GM19043 (cell line): ENCODE data around the gene CDK14.

Experiments
- ATAC-seq: cut with Tn5 transposase; IDR thresholded peaks from one replicate; pipeline ENCODE4 v1.9.1; 2021; ENCODE audit warnings: low read depth; ENCODE audit not compliant: unreplicated experiment

CDK14 gene

DNA sequence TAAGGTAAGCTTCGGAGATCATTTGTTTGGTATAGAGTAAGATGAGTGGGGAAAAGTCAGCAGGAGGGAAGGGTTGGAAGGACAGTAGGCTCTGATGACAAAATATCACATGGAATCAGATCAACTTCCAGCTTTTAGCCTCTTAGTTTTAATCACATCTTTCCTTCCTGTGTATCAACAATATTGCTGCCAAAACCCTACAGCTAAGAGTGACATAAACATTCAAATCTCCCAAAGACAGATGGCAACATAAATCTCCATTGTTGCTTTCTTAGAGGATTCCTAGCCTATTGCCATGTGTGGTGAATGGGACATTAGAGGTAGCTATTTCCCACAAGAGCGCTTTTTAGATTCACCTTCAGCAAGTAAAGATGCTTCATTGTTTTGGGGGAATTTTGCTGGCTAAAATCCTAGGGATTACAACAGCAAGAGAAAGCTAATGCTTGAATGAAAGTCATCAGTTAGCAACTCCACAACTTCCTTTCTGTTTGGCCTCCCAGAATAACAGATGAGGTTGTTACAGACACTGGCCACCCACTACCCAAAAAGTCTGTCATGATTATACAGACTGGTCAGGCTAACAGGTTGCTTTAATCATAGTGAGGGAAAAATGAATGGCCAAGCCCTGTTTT lies 632.9 kb downstream of the CDK14 start:
- ATAC-seq, result no peak

DNA sequence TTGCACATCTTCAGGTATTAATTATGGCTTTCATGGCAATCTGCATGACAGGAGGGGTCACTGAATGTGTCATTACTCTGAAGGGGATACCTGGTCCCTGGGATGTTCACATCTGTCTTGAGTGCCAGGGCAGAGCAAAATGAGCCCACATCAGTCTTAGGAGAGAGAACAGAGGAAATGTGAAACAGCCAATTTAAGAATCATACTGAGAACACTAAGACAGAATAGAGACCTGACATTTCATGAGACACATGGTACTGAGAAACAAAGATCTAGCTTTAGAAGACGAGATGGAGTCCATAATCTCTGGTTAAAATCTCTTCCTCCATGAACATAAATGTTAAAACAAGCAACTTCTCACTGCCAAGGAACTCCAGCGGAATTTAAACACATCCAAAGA lies 634.0 kb downstream of the CDK14 start:
- no peak for ATAC-seq

DNA sequence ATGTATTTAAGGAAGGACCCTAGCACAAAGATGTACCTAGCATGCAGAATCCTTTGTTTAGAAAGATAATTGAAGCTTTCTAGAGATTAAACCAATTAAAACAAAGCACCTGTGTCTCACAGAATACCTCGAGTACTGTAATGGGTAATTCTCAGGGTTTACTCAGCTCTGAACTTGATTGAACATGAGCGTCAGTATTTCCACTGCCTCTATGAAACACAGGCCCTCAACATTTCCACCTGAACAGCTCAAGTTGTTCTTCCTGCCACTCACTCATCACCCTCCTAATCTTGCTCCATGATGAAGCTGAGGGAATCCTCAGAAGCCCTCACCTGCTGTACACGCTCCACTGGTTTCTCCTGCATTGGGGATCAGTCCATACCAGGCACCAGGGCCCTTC lies 634.4 kb downstream of the CDK14 start:
- ATAC-seq, result no peak

DNA sequence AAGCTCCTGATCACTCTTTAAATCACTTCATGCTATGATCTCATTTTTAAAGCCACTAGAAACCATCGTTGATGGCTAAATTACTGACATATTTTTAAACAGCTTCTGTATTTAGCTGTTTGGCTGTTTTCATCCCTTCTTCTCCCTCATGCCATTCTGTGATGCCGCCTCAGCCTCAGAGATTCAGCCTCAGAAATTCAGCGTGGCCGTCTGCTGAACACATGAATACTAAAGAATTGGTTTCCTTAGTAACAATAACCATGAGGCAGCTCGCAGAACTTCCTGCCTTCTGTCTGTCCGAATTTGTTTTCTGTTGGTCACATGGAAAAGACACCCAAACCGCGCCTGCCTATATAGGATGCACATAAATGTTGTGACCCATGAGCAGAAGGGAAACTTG lies 637.1 kb downstream of the CDK14 start:
- no peak for ATAC-seq

DNA sequence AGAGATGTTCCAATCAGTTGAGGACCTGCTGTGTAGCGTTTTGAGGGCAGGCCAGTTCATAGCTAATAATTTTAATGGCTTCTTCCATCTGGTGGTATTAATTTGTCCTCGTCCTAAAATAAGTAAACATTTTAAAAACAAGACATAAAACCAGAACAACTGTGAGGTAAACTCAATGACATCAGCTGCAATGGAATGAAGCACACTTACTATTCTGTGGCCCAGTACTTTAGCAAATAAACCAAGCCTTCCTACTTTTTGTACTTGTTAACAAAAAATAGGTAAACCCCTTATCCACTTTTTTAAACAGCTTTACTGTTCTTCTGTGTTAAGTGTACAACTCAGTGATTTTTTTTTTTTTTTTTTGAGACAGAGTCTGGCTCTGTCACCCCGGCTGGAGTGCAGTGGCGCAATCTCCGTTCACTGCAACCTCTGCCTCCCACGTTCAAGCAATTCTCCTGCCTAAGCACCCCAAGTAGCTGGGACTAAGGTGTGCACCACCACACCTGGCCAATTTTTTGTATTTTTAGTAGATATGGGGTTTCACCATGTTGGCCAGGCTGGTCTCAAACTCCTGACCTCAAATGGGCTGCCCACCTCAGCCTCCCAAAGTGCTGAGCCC lies 639.2 kb downstream of the CDK14 start:
- no peak for ATAC-seq

DNA sequence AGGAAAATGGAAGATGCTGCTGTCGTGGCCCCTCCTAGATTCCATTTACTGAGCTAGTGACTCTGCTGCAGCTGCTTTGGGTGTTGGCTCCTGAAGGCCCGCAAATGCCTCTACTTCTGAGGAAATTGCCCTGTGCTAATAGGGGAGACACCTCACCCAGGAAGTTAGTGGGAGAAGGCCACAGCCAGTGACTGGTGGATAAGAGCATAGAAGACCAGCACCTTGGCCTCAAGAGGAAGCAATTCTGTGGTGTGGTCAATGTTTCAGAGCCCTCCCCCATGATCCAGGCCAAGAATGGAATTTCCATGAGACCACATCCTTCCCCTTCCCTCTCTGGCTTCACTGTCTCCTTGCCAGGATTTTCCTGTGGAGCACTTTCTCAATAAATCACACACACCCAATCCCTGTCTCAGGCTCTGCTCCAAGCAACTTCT lies 643.1 kb downstream of the CDK14 start:
- no peak for ATAC-seq

DNA sequence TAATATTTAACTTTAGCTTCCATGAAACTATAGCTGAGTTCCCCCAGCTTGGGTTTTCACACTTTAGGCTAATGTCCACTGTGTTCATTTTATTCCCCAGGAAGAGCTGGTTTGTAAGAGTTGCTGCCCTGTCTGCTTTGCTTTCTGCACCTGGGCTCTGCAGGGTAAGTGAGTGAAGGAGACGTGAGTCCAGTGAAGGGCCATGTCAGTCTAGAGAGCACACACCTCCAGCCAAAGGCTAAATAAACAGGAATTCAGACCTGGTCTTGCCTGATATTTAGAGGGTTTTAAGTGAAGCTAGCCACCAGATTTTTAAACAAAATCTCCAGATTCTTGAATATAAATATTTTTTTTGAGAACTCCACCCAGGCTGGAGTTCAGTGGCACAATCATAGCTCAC lies 643.7 kb downstream of the CDK14 start:
- ATAC-seq, result no peak

DNA sequence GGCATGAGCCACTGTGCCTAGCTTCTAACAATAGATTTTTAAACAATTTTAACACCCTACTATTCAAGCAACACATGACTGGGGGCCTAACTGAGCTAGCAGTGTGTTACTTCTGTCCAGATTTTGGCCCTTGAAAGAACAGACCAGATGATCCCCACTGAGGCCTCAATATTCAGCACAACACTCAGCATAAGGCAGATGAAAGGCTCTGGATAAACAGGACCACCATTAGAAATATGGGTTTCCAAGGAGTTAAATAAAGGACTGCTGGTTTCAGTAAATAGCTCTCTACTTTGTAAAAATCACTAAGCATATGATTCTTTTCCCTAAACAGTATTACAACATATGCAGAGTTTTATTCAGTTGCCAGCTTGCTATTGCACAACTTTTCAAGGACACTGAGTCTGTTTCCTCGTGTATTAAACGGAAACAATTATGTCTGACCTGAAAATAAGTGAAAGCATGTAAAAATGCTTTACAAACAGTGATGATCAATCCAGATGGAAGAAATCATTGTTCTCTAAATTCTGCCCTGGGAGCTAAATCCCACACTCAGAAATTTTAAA lies 644.3 kb downstream of the CDK14 start:
- no peak for ATAC-seq

DNA sequence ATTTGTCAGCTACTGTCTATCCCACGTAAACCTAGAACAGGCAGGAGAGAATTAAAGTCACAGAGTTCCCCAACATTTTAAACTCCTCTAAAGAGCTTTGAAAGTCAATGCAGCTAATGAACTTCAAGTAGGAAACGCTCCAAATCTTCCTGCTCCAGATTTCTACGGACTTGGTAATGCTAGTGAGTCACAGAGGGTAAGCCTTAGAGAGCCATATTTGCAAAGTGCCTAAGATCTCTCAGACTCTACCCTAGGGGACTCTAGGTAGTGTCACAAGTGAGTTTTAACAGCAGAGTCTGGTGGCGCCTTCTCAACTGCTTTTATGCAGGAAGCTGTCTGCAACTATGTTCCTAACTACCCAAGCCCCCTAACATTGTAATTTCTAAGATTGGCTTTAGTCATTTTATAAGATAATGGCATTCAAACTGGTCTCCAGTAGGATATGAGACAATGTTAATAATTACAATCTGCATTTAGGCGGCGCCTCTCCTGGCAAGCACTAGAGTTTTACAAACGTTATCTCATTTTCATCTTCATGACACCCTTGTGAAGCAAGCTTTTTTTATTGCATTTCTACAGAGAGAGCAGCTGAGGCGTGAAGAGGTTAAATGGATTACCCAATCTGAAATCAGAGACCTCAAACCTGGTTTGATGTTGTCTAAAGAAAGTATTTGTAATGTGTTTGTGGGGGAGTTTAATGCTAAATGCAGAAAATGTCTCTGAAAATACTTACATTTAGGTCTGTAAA lies 646.1 kb downstream of the CDK14 start:
- no peak for ATAC-seq

DNA sequence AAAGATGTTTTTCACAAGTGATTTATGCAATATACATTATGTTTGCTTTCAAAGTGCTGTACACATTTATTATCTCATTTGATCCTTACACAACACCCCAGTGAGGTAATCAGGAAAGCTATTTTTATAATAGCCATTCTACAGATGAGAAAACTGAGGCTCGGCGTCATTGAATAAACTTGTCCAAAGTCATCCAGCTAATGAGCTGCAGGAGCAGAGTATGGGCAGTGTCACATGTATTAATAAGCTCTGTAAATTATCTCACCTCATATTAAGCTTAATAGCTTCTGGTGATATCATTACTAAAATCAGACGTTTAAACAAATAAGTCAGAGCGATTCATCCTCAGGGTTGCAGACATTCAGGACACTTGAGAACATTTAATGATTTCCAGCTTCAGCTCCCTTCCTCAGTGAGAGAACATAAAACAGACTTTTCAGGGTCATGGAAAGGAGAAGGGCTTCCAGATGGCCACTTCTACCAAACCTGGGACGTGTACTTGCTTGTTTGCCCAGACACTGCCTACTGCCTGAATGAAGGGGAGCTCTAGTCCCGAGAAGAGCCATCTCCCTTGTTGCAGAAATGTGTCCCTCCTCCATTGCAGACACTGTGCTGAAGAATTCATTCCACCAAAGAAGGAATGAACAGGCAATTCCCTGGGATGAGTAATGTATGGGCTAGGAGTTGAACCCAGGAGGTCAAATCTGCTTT lies 647.6 kb downstream of the CDK14 start:
- ATAC-seq, result no peak

DNA sequence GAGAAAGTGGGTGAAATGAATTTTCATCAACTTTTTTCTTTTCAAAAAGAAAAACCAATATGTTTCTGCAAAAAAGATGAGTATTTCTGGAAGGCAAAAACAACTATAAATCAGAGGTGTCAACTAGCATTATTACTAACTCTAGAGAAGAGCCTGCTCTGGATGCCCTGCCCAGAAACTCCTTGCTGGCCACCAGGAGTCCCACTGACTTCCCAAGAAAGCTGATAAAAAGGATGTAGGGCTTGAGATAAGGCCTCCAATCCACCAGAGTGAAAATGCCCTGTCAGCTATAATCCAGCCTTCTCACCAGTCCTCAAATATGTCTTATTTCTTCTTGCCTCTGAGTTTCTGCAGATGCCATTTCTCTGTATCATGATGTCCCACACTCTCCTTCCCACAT lies 651.4 kb downstream of the CDK14 start:
- ATAC-seq, result no peak

DNA sequence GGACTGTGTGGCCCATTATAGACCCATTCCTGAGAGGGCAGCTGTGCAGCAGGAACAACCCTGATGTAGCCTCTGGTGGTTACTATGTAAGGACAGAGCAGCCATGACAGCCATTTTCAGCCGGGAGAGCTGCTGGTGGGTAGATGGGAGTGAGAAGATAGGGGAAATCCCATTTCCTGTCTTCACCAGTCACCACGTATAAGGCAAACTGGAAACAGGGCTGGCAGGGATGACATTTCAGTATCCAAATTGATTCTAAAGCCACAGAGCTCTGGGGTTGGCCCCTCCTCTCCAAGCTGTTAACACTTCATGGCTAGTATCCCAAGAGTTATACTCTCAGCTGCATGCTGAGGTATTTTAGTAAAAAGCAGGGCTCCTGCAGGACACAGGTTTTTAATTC lies 652.9 kb downstream of the CDK14 start:
- no peak for ATAC-seq

DNA sequence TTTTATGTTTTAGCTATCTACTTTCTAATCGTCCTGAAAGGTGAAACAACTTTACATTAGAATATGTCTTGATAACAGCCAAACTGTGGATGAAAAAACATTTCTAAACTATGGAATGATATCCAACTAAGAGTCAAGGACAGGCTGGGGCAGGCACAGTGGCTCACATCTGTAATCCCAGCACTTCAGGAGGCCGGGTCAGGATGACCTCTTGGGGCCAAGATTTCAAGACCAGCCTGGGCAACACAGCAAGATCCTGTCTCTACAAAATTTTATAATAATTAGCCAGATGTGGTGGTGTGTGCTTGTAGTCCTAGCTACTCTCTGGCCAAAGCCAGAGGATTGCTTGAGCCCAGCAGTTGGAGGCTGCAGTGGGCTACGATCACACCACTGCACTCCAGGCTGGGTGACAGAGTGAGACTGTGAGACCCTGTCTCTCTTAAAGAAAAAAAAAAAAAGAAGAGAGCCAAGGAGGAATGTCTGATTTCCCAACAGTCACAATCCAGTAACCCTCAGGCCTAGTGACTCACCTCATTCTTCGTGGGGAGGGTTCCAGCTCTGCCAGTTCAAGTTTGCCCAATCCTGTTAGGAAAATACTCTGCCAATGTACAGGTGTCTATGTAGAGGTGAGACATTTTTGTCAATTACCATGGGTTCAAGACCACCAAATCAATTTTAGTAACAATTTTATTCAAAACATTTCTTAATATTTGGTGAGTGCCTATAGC lies 653.5 kb downstream of the CDK14 start:
- ATAC-seq, result no peak

DNA sequence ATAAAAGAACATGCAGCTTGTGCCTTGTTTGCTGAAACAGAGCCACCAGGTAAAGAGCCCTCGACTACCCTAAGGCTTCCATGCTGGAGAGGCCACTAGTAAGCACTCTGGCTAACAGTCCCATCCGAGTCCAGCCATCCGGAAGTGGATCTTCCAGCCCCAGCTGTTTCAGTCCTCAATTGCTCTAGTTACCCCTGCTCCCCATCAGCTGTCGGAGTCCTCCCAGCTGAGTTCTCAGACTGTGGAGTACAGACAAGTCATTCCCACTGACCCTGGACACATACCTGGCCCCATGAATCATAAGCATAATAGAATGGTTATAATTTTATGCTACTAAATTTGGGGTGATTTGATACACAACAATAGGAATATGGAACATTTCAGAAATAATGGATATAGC lies 654.6 kb downstream of the CDK14 start:
- no peak for ATAC-seq

DNA sequence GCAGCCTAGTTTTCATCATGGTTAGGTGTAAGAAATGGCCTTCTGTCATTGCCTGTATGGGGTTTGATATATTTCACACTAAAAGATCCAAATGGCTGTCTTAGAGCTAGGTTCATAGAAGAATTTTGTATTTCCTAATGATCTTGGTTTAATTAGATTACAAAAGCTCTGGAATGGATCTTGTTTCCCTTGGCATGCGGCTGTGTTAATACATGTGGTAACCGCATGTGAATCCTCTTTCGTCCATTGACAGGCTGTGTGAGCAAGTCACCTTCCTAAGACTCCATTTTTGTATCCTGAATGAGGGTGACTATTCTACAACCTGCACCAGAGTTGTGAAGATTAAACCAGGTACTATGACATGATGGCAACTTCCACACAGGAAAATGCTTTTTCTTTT lies 655.8 kb downstream of the CDK14 start:
- ATAC-seq, result no peak
